HepG2 (cell line): ENCODE results near the gene NYAP2.

Experiments
- CTCF ChIP-seq: sonication (generic); formaldehyde crosslinking; IDR thresholded peaks from 2 replicates; pipeline ENCODE4 v1.5.0; 2020; ENCODE audit warnings: mild to moderate bottlenecking, missing genetic modification reagents, moderate library complexity
- FOXA3 ChIP-seq: IDR thresholded peaks from 2 replicates; pipeline ENCODE4 v1.6.1; 2016; ENCODE audit warnings: missing genetic modification reagents, missing compliant biosample characterization

GRCh38 chr2:225582355-225583116, 183.0 kb downstream of the NYAP2 start:
- TF ChIP-seq CTCF (CRISPR knock-in tag) (no peak), FOXA3 (CRISPR knock-in tag) (no peak)
